ENCODE results near the gene LPP.

GRCh38 chr3:188229726-188230125, 75.8 kb downstream of the LPP start:
- no peak for TF ChIP-seq FOXM1 (IDR thresholded peaks at IDR 0.05; ENCODE audit: borderline replicate concordance)
- no peak for TF ChIP-seq HDGF (IDR thresholded peaks at IDR 0.05; ENCODE audit: borderline replicate concordance)
- no peak for TF ChIP-seq FOXK2 (IDR thresholded peaks at IDR 0.05)
- TF ChIP-seq TARDBP (IDR thresholded peaks at IDR 0.05), result no peak
- TF ChIP-seq SUZ12 (IDR thresholded peaks at IDR 0.05), result no peak
- TF ChIP-seq FOXA1 (IDR thresholded peaks at IDR 0.05), result no peak
- TF ChIP-seq ZNF384 (IDR thresholded peaks at IDR 0.05), result no peak
